GM06990 (cell line): ENCODE data around the gene PRKAR2A.
"Not testable (repeated sequence)": the region's sequence is repeated elsewhere in the genome, so short reads cannot be mapped to it uniquely, and the experiment has no call there.

Experiments
- DNase-seq: peaks from one replicate; pipeline ENCODE4 v3.0.0-alpha.2; 2011; ENCODE audit not compliant: insufficient read length; ENCODE audit errors: extremely low read depth
- H3K27me3 ChIP-seq: replicated peaks from 2 replicates; pipeline ENCODE4 v1.6.0; 2011; ENCODE audit warnings: low read length; ENCODE audit not compliant: control insufficient read depth, insufficient read depth
- H3K36me3 ChIP-seq: 2 replicates; pipeline ENCODE4 v1.5.1; 2011; ENCODE audit warnings: low read length; ENCODE audit not compliant: control insufficient read depth, insufficient read depth
- H3K4me3 ChIP-seq: replicated peaks from 2 replicates; pipeline ENCODE4 v1.5.1; 2011; ENCODE audit warnings: low read depth, mild to moderate bottlenecking, control low read depth, low read length
- TF ChIP-seq, protein P1 (sequence below): IDR thresholded peaks from 2 replicates; pipeline ENCODE4 v1.5.1; 2011; ENCODE audit warnings: low read length, control low read depth, mild to moderate bottlenecking, inconsistent platforms; ENCODE audit not compliant: insufficient read depth, poor library complexity, severe bottlenecking

Gene PRKAR2A

DNA sequence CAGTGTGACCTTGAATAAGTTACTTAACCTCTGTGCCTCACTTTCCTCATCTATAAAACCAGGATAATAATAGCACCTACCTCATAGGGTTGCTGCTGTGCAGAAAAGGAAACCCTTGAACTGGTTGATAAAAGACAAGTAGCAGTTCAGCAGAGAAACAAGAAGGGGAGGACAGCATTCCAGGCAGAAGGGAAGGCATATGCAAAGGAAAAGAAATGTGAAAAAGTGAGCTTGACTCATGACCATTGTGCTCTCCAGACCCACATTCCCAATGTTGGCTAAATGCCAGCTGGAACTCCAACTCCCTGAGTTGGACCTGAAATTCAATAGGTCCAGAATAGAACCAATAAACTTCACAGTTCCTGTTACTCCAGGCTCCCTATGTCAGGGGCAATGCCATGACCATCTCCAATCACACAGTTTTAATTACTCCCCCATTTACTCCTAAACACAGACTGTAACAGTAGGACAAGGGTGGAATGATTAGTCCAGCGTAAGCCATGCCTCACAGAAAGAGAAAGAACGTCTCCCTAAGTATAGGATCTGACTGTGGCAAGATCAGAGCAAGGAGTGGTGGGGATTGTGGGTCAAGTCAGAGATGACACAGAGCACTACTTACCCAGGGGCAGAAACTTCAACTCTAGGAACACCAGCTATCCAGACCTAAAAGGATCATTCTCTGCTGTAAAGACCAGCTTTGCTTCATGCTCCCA is 26.9 kb downstream of the PRKAR2A start:
- TF ChIP-seq, protein P1, sequence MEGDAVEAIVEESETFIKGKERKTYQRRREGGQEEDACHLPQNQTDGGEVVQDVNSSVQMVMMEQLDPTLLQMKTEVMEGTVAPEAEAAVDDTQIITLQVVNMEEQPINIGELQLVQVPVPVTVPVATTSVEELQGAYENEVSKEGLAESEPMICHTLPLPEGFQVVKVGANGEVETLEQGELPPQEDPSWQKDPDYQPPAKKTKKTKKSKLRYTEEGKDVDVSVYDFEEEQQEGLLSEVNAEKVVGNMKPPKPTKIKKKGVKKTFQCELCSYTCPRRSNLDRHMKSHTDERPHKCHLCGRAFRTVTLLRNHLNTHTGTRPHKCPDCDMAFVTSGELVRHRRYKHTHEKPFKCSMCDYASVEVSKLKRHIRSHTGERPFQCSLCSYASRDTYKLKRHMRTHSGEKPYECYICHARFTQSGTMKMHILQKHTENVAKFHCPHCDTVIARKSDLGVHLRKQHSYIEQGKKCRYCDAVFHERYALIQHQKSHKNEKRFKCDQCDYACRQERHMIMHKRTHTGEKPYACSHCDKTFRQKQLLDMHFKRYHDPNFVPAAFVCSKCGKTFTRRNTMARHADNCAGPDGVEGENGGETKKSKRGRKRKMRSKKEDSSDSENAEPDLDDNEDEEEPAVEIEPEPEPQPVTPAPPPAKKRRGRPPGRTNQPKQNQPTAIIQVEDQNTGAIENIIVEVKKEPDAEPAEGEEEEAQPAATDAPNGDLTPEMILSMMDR = no peak
- no peaks in the 10 kb centered on the region for H3K36me3 ChIP-seq
- no peak overlapping the region for H3K4me3 ChIP-seq
- no peaks in the 10 kb centered on the region for H3K27me3 ChIP-seq
- DNase-seq = no peak

DNA sequence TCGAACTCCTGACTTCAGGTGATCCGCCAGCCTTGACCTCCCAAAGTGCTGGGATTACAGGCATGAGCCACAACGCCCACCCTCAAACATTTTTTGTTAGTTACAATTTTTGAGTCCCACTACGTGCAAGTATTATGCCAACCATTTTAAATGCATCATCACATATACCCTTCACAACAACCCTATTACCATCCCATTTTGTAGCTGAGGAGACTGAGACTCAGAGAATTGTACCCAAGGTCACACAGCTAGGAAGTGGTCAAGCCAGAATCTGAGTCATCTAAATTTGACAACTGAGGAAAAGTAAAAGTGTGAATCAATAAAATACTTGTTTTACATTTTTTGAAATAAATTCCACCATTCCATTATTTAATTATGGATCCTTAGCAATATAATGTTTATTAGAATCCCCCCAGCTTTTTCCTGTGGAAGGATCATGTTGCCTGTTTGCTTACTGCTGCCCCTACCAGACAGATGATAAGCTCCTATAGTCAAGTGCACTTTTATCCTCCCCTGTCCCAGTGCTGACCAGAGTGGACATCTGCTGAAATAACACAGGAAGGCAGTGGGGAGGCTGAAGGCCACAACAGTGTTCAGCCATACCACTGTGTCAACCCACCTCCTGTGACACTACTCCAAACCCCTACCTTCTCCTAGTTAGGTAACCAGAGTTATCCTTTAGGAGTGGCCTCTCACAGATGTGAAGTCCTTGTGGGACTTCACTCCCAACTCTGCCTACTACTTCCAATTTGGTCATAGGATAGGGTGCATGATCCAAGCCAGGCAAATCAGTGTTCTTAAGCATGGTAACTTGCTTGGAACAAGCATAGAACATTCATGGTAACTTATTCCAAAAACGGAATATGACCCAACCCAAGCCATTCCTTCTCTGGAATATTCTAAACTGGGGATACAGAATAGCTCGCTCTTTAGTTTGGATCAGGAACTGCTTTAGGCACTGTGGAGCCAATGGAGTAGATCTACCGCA is 28.1 kb downstream of the PRKAR2A start:
- TF ChIP-seq, protein P1 = no peak

DNA sequence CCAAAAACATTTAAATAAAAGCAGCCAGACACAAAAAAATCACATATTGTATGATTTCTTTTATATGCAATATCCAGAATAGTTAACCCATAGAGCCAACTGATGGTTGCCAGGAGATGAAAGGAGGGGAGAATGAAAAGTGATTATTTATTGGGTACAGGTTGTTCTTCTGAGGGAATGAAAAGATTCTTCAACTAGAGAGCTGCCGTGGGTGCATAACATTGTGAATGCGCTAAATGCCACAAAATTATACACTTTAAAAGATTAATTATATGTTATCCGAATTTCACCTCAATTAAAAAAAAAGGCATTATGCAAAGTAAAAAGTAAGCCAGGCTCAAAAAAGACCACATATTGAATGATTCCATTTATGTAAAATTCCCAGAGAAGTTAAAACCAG is 36.1 kb downstream of the PRKAR2A start:
- Histone ChIP-seq H3K36me3 (no peaks in the 10 kb centered on the region), H3K4me3 (no peak overlapping the region), H3K27me3 (no peaks in the 10 kb centered on the region)
- no peak for DNase-seq
- TF ChIP-seq, protein P1 = no peak

More for the DNA sequence above, 28.1 kb downstream of the PRKAR2A start:
- no peaks in the 10 kb centered on the region for H3K36me3 ChIP-seq
- no peak overlapping the region for H3K4me3 ChIP-seq
- H3K27me3 ChIP-seq = no peaks in the 10 kb centered on the region
- DNase-seq = no peak

DNA sequence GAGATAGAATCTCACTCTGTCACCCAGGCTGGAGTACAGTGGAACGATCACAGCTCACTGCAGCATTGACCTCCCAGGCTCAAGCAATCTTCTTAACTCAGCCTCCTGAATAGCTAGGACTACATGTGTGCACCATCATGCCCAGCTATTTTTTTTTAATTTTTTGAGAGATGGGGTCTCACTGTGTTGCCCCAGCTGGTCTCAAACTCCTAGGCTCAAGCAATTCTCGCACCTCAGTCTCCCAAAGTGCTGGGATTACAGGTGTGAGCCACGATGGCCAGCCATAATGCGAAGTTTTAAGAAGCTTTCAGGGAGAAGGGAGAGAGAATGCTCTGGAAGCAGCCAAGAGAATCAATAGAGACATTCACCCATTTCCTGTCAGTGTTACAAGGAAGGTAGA is 42.7 kb downstream of the PRKAR2A start:
- TF ChIP-seq, protein P1 = no peak
- Histone ChIP-seq H3K27me3 (no peaks in the 10 kb centered on the region), H3K36me3 (no peaks in the 10 kb centered on the region), H3K4me3 (no peak overlapping the region)
- DNase-seq = no peak

DNA sequence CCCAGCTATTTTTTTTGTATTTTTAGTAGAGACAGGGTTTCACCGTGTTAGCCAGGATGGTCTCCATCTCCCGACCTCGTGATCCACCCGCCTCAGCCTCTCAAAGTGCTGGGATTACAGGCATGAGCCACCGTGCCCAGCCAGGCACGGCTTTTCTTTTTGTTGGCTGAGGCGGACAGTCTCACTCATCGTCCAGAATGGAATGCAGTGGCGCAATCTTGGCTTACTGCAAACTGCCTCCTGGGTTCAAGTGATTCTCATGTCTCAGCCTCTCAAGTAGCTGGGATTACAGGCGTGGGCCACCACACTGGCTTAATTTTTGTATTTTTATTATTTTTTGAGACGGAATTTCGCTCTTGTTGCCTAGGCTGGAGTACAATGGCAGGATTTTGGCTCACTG is 46.8 kb downstream of the PRKAR2A start:
- H3K36me3 ChIP-seq, H3K4me3 ChIP-seq, H3K27me3 ChIP-seq, DNase-seq: not testable (repeated sequence)

DNA sequence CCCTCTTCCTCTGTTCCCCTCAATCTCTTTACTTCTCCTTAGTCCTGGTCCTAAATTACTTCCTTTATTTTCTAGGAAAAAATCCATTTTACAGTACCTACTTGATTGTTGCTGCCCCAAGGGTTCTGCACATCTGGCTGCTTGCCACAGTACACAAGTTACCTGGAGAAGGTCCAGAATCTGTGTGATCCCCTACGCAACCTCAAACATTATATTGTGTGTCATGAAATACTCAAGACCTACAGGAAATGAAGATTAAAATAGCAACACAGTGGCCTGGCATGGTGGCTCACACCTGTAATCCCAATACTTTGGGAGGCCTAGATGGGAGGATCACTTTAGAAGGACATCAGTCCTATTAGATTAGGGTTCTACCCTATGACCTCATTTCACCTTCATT is 48.7 kb downstream of the PRKAR2A start:
- no peak overlapping the region for H3K4me3 ChIP-seq
- TF ChIP-seq, protein P1 = no peak
- no peaks in the 10 kb centered on the region for H3K36me3 ChIP-seq
- DNase-seq = no peak
- no peaks in the 10 kb centered on the region for H3K27me3 ChIP-seq
